ENCODE results near the gene IFNA14.
A peak's percentile ranks its signal among the peaks of the same experiment; 100 is the strongest.

IFNA14 gene

DNA sequence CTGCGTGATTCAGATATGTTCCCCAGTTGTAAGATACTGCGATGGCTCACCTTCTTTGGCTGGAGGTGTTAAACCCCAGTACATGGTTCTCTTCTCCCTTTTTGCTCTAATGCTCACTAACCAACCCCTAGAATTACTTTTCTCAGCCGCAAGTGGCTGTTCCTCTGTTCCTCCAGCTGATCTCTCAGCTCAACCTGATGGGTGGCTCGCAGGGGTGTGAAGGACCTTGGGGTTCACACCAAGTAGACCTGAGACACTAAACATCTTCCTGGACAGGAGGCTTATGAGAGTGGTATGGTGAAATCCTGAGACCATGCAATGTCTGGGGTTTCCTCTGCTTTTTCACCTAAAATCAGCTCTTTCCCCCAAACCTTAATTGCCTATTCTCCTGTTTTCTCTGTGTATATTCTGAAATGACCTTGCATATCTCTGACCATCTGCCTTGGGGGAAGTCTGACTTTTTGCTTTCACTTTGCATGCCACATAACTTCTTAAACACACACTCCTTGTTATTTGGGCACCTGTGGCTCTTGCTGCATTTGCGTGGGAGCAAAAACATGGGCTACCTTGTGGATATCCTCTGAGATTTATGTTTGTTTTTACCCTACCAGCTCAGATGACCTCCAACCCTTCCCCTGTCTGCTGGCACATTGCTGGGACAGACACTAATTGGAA, 15.9 kb upstream of the IFNA14 start:
- H3K27ac ChIP-seq (ENCODE audit: poor library complexity, severe bottlenecking) = no peak overlapping the region

DNA sequence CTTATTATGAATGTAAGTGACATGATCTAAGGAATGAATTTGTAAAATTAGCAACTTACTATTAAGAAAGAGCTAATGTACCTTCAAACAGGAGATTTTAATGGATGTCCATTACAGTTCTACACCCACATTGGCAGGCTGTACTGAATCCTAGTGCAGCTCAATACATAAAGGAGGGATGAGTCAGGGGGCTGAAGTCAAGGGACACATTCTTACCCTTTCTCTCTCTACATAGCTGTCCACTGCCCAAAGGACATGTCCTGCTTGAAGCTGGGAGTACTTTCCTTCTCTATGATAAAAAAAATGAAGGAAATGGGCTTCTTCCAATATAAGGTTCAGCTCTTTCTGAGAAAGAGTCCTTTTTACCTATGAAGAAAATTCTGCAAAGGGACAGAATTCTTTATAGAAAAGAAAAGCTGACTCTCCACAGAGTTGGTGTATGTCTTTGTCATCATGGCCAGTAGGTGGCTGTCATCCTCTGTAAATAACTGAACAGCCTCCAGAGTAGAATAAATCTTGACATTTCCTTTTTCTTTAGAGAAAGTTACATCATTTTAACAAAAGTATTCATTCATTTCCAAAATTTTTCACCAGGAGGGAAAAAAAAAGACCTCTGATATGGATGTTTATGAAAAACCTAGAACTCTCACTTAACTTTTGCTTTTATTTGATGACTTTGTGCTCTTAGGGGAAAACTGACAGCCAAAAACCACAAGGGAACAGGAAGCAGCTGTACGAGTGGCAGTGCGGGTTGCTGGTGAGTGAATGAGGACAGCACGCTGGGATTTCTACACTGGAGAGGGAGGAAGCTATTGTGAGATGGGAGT, 13.1 kb upstream of the IFNA14 start:
- peaks cover 39% of the 10 kb centered on the region for H3K27me3 ChIP-seq (ENCODE audit: insufficient read depth, poor library complexity, severe bottlenecking)
- H3K9me3 ChIP-seq (ENCODE audit: severe bottlenecking) = no peaks in the 10 kb centered on the region
- H3K4me3 ChIP-seq (ENCODE audit: severe bottlenecking) = no peak overlapping the region
- no peaks in the 10 kb centered on the region for H3K36me3 ChIP-seq (ENCODE audit: low read depth)
- ATAC-seq (ENCODE audit: low read depth) = peak; percentile 91
- no peak for DNase-seq (ENCODE audit: low spot score)
- H3K27ac ChIP-seq (ENCODE audit: poor library complexity, severe bottlenecking) = no peak overlapping the region
- H3K4me1 ChIP-seq (ENCODE audit: insufficient read depth, poor library complexity, severe bottlenecking) = no peaks in the 10 kb centered on the region
- TF ChIP-seq, protein P1, sequence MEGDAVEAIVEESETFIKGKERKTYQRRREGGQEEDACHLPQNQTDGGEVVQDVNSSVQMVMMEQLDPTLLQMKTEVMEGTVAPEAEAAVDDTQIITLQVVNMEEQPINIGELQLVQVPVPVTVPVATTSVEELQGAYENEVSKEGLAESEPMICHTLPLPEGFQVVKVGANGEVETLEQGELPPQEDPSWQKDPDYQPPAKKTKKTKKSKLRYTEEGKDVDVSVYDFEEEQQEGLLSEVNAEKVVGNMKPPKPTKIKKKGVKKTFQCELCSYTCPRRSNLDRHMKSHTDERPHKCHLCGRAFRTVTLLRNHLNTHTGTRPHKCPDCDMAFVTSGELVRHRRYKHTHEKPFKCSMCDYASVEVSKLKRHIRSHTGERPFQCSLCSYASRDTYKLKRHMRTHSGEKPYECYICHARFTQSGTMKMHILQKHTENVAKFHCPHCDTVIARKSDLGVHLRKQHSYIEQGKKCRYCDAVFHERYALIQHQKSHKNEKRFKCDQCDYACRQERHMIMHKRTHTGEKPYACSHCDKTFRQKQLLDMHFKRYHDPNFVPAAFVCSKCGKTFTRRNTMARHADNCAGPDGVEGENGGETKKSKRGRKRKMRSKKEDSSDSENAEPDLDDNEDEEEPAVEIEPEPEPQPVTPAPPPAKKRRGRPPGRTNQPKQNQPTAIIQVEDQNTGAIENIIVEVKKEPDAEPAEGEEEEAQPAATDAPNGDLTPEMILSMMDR (IDR thresholded peaks at IDR 0.05; ENCODE audit: poor library complexity, severe bottlenecking) = peak; percentile 72

More for the DNA sequence above, 15.9 kb upstream of the IFNA14 start:
- H3K27me3 ChIP-seq (ENCODE audit: insufficient read depth, poor library complexity, severe bottlenecking) = peaks cover 24% of the 10 kb centered on the region
- H3K4me3 ChIP-seq (ENCODE audit: severe bottlenecking) = no peak overlapping the region
- H3K36me3 ChIP-seq (ENCODE audit: low read depth) = no peaks in the 10 kb centered on the region
- no peak for ATAC-seq (ENCODE audit: low read depth)
- DNase-seq (ENCODE audit: low spot score) = no peak
- H3K4me1 ChIP-seq (ENCODE audit: insufficient read depth, poor library complexity, severe bottlenecking) = no peaks in the 10 kb centered on the region
- TF ChIP-seq, protein P1 (IDR thresholded peaks at IDR 0.05; ENCODE audit: poor library complexity, severe bottlenecking) = no peak
- H3K9me3 ChIP-seq (ENCODE audit: severe bottlenecking) = no peaks in the 10 kb centered on the region

DNA sequence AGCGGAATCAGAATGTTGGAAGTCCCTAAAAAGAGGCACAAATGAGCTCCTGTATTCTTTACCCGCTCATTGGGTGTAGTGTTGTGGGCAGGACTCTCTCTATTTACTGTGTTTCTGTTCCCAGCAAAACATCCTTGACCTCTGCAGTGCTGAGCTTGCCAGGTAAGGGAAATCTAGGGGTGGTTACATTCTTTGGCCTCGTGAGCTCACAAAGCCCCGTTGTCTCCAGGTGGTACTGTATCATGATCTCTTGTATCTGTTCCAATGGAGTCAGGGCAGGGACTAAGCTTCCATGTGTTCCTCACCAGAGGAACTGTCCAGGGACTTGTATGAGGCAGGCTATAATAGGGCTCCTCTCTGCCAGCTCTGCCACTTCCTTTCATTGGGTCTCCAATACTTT, 11.8 kb upstream of the IFNA14 start:
- TF ChIP-seq, protein P1 (IDR thresholded peaks at IDR 0.05; ENCODE audit: poor library complexity, severe bottlenecking) = no peak
- Histone ChIP-seq H3K27ac (ENCODE audit: poor library complexity, severe bottlenecking) (no peak overlapping the region), H3K9me3 (ENCODE audit: severe bottlenecking) (no peaks in the 10 kb centered on the region), H3K4me1 (ENCODE audit: insufficient read depth, poor library complexity, severe bottlenecking) (no peaks in the 10 kb centered on the region), H3K27me3 (ENCODE audit: insufficient read depth, poor library complexity, severe bottlenecking) (peaks cover 35% of the 10 kb centered on the region), H3K4me3 (ENCODE audit: severe bottlenecking) (no peak overlapping the region), H3K36me3 (ENCODE audit: low read depth) (no peaks in the 10 kb centered on the region)
- ATAC-seq (ENCODE audit: low read depth) (no peak; the same call in 2 of the 3 replicates), DNase-seq (ENCODE audit: low spot score) (no peak)

DNA sequence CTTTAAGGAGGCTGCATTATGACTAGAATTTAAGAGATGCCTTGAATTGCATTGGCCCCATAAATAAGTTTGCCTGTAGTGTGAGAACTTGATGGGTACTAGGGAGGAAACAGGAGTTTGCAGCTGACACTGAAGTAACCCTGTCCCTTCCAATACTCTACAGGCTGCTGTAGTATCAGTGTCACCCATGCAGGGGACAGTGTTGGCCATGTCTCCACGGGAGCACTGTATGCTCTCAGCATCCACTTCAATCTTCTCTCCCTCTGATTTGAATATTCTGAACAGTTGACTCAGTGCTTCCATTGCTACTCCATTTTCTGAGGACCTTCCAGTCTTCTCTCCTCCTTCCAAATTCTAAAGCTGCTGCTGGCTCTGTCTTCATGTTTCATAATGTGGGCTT, 11.4 kb upstream of the IFNA14 start:
- H3K27ac ChIP-seq (ENCODE audit: poor library complexity, severe bottlenecking) = no peak overlapping the region
- H3K4me3 ChIP-seq (ENCODE audit: severe bottlenecking) = no peak overlapping the region
- ATAC-seq (ENCODE audit: low read depth) = no peak
- TF ChIP-seq, protein P1 (IDR thresholded peaks at IDR 0.05; ENCODE audit: poor library complexity, severe bottlenecking) = no peak
- no peaks in the 10 kb centered on the region for H3K9me3 ChIP-seq (ENCODE audit: severe bottlenecking)
- no peak for DNase-seq (ENCODE audit: low spot score)
- H3K36me3 ChIP-seq (ENCODE audit: low read depth) = no peaks in the 10 kb centered on the region
- H3K4me1 ChIP-seq (ENCODE audit: insufficient read depth, poor library complexity, severe bottlenecking) = no peaks in the 10 kb centered on the region
- peaks cover 35% of the 10 kb centered on the region for H3K27me3 ChIP-seq (ENCODE audit: insufficient read depth, poor library complexity, severe bottlenecking)
